GM21737 (cell line): ENCODE data around the gene BEGAIN.

ENCODE experiments used
- ATAC-seq: cut with Tn5 transposase; IDR thresholded peaks from one replicate; pipeline ENCODE4 v1.9.1; 2021; ENCODE audit warnings: mild to moderate bottlenecking, moderate library complexity; ENCODE audit not compliant: unreplicated experiment

The BEGAIN gene

GRCh38 chr14:100602621-100603230, 15.5 kb upstream of the BEGAIN start:
- no peak for ATAC-seq

DNA sequence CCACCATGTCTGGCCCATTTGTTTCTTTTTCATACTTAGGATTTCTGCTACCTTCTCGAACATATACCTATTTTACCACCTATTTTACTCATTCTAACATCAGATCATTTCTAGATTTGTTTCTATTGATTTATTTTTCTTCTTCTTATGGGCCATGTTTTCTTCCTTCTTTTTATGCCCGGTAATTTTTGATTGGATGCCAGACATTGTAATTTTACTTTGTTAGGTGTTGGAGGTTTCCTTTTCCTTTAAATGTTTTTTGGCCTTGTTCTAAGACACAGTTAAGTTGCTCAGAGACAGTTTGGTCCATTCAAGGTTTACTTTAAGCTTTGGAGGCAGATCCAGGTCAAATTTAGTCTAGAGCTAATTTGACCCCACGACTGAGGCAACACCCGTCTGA, 14.7 kb upstream of the BEGAIN start:
- ATAC-seq: no peak

GRCh38 chr14:100601064-100601463, 13.8 kb upstream of the BEGAIN start:
- ATAC-seq: no peak

- ATAC-seq: no peak
These were observed 12.8 kb upstream of the BEGAIN start for GRCh38 chr14:100599981-100600380.

DNA sequence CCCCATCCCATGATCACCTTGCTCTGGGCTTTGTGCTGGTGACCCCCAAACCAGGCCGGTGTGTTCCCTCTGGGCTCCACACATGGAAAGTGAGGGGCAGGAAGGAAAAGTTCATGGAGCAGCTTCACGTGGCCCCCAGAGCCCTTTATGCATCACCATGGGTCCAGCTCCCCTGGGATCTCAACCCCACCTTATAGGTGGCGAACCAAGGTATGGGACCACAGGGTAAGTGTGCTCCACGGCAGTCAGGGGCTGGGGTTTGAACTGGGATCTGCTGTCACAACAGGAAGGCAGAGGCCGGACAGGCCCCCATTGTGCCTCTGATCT, 7.4 kb upstream of the BEGAIN start:
- no peak for ATAC-seq

- no peak for ATAC-seq
These were observed 6.8 kb upstream of the BEGAIN start for GRCh38 chr14:100593751-100594624.

DNA sequence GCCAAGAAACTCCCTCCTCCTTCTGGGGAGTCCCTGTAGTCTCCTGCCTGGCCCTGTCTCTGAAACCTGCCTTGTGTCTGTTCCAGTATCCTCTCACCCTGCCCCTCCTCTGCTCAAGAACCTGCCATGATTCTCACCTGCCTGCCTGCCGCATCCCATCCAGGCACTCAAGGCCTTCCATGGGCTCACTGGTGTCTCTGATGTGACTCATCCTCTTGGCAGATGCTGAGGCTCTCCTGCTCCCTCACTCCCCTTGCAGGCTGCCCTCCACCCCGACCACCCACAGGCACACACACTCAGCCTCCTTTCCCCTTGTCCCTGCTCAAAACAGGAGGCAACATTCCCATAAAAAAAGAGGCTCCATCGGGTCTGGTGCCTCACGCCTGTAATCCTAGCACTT, 5.8 kb upstream of the BEGAIN start:
- ATAC-seq: no peak

DNA sequence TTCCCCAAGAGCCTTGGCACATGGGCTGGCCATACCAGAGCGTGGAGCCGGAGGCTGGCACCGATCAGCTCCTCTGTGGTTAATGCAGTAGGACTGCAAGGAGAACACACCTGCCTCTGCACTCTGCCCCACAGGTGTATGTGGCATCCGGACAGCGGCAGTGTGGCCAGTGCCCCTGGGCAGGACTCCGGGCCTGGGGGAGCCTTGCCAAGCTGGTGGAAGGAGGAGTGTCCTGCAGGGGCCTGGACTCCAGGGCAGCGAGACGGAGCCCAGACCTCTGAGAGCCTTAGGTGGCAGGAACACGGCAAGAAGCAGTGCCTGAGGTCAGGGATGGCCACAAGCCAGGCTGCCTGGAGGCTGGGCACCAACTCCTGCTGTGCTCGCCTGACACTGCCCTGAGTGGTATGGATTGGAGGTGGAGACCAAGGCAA, 5.3 kb upstream of the BEGAIN start:
- ATAC-seq: no peak

DNA sequence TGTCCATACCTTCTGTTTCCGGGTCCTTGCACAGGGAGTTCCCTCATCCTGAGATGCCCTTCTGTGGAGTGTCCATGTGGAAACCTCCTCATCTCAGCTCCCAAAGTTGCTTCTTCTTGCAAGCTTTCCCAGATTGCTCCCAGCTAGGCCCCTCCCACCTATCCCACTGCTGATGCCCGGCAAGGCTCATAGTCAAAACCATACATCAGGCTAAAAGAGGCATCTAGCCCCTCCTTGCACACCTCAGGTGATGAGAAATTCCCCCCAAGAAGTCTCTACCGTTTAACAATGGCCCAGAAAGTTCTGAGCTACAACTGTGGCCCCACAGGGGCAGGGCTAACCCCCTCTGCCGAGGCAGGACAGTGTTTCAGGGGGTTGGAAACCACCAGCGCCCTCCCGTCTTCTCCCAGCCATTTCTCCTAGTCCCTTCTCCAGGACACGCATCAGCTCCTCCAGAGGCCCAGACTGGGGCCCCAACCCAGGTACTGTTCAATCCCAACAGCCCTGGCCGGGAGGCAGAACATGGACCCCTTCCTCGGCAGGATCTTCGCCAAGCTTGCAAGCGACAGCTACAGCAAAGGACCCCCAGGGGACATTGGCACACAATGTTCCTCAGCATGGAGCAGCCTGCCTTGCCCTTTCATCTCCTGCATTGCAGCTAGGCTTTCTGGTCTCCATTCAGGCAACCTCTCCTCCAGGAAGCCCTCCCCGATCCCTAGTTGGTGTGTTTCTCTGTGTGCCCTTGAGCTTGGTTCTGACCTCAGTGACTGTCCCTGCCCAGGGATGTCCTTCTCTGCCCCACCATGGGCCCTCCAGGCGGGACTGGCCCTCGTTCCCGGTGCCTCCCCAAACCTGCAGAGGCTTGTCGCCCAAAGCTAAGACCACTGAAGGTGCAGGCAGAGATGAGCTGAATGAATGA, 4.5 kb upstream of the BEGAIN start:
- ATAC-seq: no peak

GRCh38 chr14:100590726-100591452, 3.7 kb upstream of the BEGAIN start:
- no peak for ATAC-seq

DNA sequence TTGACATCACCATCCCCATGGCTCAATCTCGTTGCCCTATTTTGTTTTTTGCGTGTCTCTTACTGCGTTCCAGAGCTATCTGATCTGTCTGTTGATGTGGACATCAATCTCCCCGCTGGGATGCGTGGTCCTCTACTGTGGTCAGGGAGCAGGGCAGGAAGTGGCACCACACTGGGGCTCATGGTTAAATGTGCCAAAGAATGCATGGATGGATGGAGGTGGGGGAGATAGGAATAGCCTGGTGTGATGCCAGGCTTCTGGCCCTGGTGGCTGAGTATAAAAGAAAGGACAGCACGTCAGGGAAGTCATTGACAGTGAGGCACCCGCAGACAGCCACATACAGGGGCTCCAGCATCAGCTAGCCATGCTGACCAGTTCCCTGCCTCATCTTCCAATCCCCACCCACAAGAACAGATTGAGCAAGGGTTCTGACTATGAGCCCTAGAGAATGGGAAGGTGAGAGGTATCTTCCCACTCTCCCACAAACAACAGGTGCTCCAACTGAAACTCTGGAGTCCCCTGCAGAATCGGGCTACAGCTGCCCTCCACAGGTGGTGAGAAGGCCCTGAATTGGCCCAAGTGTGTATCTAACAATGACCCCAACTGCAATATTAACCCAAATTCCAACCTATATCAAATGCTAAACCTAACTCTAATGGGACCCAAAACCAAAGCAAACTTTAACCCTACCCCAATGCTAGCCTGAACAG, 2.7 kb upstream of the BEGAIN start:
- ATAC-seq: no peak

- ATAC-seq: no peak
These were observed 2.0 kb upstream of the BEGAIN start for GRCh38 chr14:100589071-100589759.

DNA sequence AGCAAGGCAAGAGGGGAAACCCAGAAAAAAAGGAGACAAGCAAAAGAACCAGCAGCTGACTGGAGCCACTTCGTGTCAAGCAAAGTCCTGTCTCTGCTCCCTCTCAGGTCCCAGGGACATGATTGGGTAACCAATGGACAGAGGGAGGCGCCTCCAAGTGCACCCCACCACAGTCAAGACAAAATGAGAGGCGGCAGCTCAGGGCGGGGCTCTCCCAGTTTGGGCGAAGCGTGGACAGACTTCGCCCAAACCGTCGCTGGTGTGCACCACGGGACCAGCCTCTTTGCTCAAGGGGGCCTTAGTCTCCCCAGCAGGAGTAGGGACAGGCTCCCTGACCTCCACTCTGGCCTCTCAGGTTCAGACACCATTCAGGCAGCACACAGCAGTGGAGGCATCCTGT, 1.5 kb upstream of the BEGAIN start:
- no peak for ATAC-seq

DNA sequence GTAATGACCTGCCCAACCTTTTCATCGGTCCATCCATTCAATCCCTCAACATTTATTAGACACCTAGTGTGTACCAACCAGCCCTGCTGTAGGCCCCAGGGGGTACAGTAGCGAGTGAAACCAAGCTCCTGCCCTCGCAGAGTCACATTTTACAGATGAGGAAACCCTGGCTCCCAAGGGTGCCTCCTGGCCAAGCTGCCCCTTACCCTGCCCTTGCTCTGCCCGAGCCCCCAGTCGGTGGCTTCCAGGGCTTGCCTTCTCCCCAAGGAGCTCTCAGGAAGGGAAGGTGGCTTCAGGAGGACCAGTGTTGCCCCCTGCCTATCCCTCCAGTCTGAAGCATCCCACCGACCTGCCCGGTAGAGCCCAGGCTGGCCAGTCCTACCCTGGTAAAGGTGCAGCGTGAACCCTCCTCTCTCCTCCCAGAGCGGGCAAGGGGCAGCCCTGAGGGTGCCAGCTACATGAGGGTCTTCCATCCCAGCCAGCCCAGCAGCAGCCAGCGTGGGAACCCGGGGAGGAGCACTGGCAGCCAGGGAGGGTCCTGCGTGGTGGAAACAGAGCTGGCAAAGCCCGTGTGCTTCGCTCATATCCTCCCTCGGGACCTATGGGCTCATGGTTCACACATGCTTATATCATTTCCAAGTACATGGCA, 670 bp upstream of the BEGAIN start:
- no peak for ATAC-seq

GRCh38 chr14:100586403-100587085, 673 bp downstream of the BEGAIN start:
- no peak for ATAC-seq

- ATAC-seq: no peak
These were observed 1.1 kb downstream of the BEGAIN start for GRCh38 chr14:100586153-100586402.

GRCh38 chr14:100585448-100586152, 1.6 kb downstream of the BEGAIN start:
- no peak for ATAC-seq
